NCI-H2081 (cell line): ENCODE measurements around the gene ERBIN.
"Not testable (repeated sequence)": the region's sequence is repeated elsewhere in the genome, so short reads cannot be mapped to it uniquely, and the experiment has no call there.

ENCODE experiments used
- DNase-seq, 2 experiments: peaks; one replicate each; lab custom pipeline; 2025; lab: John Stamatoyannopoulos, UW

ERBIN gene

DNA sequence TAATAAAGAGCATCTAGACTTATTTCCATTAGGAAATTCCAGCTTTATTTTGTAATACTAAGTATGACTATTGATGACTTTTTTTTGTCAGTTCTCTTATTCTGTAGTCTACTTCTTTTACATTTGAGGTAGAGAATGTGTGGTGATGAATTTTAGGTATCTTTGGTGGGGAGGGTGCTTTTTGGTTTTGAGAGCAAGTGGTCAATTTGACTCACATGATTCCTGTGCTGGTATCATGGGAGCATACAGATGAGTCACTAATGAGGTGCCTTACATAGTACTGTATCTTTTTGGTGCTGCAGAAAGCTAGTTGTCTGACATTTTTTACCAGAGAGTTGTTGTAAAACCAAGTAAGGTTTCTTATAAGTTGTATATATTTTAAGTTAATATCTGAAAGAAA is 35.3 kb downstream of the ERBIN start:
- no peak for DNase-seq

DNA sequence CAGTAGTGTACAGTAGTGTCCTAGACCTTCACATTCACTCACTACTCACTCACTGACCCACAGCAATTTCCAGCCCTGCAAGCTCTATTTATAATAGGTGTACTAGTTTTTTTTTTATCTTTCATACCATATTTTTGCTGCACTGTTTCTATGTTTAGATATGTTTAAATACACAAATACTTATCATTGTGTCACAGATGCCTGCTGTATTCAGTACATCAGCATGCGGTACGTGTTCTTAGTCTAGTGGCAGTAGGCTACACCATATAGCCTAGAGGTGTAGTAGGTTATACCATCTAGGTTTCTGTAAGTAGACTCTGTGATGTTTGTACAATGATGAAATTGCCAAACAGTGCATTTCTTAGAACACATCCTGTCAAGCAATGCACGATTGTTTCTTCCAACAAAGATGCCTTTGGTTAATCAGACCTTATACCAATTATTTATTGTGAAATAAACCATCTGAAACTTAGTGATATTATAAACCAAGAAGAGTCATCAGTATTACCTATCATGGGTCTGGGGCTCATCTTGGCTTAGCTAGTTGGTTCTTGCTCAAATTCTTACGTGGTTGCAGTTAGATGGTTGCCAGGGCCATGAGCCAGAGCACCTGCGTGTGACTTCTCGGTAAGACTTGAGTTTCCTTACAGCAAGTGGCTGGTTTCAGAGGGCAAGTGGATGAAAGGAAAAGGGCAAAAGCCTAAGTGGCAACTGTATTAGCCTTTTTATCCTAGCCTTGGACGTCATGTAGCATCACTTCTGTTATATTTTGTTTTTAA is 41.1 kb downstream of the ERBIN start:
- no peak for DNase-seq

DNA sequence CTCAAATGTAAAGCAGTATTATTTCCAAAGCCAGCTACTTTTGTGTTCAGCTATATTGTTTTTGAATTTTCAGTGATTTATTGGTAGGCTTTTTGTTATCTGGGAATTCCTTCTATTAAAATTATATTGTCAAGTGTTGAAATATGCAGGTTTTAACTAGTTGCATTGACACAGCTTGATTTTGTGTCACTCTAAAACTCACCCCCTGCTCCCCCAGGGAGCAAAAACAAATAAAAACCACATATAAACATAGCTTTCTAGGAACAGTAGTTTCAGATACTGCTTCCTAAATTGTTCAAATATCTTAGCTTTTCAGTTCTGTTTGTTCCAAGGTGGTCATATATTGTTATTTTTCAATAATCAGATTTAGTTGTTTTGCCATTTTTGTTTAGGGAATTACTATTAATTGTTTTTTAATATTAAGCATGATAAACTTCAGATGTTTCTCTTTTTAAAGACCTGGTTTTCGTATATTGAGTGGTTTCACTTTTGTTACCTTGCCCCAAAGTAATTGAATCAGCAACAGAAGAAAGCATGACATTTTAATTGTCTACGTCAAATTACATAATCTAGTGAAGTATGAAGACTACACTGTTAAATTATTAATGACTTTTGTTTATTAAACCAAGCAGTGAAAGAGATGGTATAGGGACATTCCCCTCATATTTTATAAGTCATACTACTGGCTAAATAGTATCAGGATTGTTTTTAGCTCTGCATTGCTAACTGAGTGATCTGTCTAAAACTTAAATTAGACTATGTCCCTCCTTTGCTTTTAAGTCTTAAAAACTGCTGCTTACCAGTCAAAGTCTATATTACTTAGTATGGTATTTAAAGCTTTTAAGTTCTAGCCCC is 43.4 kb downstream of the ERBIN start:
- no peak for DNase-seq

DNA sequence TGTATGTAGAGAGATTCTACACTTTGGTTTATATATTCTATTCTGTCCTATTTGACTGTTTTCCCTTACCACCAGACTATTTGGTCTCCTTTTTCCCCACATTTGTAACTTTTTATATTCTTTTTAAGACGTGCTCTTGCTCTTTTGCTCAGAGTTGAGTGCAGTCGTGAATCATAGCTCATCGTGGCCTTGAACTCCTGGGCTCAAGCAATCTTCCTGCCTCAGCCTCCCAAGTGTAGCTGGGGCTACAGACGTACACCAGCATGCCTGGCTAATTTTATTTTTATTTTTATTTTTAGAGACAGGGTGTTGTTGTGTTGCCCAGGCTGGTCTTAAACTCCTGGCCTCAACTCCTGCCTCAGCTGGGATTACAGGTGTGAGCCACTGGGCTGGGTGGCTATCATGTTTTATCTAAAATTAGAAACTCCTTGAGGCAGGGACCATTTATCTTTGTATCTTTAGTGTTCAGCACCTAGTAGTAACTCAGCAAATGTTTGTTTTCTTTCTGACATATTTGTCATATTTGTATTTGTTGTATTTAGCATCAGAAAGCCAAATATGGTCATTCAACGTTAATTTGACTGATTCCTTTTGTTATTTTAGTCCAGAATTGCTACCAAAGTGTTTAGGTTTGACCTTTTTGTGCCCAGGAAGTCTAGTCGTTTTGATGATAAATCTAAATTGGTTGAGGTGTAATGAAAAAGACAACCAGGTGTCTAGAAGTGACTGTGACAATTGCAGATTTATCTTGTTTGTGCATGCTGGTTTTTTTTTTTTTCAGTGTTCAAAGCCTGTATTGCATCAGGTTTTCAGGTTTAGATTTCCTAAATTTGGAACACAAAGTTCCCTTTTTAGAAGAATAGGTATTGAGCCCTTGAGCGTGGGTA is 44.3 kb downstream of the ERBIN start:
- DNase-seq, result no peak

DNA sequence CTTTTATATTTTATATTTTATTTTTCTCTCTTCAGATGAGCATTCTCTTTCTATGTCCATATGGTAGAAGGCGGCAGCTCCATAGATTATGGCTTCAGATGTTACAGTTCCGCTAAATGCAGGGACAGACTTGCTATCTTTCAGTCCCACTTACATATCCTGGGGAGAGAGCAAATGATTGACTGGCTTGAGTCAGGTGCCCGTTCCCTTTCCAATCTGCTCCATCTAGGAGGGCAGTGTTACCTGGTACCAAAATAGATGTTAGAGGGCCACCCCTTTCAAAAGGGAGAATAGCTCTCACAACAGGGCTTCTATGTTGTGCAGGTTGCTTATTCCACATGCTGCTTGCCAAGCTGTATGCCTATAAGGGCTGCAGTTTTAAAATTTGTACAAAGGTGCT is 45.3 kb downstream of the ERBIN start:
- no peak for DNase-seq

DNA sequence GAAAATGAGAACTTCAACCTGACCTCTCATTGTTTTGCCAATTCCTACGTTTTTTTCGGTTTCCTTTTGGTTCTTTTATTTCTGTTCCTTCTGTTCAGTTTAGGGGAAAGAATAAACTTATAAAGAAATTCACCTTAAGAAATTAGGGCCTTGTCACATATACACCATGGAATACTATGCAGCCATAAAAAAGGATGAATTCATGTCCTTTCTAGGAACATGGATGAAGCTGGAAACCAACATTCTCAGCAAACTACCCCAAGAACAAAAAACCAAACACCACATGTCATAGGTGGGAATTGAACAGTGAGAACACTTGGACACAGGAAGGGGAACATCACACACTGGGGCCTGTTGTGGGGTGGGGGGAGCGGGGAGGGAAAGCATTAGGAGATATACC is 46.5 kb downstream of the ERBIN start:
- not testable (repeated sequence) for DNase-seq

DNA sequence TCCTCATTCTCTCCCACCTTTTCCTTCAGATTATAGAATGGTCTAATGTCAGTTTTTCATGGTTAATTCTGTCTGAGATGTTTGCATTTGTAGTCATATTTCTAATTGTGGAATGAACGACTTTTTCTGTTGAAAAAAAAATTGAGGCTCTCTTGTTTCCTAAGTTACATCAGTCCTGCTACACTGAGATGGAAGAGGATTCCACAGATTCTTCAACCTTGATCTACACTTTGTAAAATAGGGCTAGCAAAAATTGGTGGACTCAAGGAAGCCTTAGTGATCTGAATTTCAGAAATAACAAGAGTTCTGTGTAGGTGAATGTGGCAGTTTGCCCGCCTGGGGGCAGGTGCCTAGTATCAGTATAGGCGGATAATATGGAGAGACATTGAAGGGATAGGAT is 51.9 kb downstream of the ERBIN start:
- DNase-seq, result no peak

DNA sequence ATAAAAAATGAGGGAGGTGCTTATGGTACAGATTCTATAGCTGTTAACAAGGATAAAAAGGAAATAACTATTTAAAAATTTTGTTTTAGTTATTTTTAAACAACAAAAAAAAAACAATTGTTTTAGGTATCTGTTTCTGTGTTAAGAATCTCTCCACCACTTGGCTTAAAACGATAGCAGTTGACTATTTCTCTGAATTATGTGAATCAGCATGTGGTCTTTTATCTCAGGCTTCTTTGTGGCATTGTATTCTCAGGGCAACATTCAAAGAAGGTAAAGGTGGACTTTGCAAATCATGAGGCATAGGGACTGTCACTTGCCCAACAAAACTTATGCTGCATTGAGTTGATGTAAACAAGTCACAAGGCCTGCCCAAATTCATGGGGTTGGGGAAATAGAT is 55.2 kb downstream of the ERBIN start:
- DNase-seq, result no peak

DNA sequence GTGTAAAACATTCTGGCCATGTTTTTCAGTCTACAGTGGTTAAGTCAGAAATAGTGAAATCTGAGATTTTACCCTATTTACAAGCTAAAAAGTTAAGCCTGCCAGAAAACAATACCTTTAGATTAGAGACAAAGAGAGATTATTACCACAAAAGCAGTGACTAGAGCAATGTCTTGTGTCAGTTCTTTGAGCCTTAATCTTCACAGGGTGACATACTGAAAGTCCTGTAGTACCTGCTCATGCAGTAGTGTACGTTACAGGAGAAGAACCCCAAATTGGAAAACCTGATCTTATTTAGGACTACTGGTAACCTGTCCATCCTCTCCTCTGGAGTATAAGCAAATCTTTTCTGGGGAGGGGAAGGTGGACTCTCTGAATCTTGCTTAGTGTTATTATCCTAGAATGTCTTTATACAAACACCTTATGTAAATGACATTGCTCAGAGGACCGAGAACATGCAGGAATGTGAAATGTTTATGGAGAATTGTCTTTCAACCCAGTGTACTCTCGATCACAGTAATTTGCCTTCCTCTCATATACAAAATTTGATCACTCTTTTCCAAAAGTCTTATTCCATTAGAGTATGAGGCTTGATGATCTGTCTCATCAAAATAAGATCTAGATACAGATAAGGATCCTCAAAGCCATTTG is 55.7 kb downstream of the ERBIN start:
- DNase-seq, result no peak

DNA sequence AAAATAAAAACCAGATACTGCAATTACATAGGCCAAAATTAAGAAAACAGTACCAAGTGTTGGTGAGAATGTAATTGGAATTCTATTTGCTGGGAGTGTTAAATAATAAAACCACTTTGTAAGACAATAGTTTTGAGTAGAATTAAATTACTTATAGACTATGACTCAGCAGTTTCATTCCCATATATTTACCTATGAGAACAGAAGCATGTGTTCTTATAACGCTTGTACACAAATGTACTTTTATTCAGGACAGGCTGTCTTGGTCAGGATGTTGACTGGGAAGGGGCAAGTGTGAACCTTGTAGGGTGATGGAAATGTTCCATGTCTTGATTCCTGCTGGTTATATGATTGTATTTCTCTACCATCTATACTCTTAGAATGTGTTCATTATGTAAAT is 56.3 kb downstream of the ERBIN start:
- DNase-seq, result no peak

DNA sequence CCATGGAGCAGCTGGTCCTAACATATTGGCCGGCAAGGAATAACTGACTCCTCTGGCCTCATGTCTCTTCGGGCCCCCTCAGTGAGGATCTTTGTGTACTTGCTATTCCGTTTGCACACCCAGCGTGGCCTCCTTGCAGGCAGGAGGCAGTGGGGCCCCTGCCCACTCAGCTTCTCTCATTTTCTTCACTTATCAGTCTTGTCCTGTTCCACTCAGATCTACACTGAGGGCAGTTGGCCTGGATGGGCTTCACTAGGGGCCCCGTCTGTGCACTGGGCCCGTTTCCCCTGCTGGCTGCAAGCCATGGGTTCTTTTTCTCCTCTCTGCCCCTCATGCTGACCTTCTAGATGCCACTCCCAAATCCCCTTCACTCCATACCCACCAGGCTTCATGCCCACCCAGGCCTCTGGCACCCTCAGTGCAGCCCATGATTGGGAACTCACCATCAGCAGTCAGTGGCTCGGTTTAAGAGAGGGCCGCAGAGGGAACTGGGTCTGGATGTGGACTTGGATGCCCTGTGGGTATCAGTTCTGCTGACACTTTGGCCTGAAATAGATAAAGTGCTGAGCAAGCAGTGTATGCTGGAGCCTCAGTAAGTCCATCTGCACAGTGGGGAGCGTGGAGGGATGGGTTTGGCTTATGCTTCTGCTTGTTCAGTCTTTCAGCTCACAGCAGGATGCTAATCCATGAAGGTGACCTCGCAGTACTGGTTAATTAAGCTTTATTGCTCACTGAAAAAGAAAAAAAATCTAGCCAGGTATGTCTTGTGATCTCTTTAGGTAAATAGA is 57.9 kb downstream of the ERBIN start:
- no peak for DNase-seq

DNA sequence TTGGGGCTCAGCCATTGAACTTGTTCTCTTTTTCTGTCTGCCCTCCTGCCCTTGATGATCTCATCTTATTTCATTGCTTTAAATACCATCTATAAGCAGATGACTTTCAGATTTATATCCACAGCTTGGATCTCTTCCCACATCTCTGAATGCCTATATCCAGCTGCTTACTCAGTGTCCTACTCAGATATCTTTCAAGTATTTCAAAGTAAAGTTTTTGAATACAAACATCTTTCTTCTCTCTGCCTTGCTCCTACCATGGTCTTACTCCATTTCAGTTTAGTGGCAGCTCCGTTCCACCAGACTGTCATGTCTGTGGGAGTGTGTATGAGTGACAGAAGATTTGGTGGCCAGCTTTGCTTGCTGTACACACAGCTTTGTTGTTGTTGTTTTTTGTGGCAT is 59.7 kb downstream of the ERBIN start:
- DNase-seq, result no peak

DNA sequence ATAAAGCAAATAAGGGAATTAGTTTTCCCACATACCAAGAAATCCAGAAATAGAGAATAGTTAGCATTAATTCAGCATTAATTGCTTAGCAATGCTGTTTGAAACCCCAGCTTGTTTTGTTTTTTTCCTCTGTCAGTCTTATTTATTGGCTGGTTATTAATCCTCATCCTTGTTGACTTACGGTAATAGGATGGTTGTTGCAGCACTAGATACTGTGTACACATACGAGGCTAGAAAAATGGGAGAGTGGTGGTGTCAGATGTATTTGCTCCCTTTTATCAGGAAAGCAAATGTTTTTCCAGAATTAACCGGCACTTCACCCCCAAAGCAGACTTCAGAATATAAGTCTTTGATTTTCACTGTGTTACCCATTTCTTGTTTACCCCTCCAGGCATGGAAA is 60.4 kb downstream of the ERBIN start:
- DNase-seq, result no peak

DNA sequence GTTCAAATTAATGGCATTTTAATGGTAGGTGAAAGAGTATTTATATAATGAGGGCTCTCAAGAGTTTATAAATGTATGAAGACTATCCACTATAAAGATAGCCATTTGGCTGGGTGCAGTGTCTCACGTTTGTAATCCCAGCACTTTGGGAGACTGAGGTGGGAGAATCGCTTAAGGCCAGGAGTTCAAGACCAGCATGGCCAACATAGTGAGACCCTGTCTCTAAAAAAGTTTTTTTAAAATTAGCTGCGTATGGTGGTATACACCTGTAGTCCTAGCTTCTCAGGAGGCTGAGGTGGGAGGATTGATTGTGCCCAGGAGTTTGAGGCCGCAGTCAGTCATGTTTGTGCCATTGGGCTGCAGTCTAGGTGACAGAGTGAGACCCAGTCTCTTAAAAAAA is 61.6 kb downstream of the ERBIN start:
- DNase-seq, result no peak

DNA sequence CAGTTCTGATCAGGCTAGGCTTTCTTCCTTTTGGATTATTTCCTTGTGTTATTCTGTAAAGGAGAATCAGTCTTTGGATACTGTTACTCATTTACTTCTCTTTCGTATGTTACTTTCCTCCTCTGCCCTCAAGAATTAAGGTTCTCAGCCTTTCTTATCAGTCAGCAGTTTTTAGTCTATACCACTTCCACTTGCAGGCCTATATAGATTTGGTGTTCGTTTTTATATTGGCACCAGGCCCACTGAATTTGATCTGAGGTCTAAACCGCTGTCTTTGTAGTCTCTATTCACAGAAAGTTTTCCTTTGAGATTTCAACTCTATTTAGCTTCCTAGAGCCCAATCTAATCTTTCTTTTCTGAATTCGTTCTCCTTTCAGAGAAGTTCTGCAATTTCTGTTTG is 62.8 kb downstream of the ERBIN start:
- no peak for DNase-seq

DNA sequence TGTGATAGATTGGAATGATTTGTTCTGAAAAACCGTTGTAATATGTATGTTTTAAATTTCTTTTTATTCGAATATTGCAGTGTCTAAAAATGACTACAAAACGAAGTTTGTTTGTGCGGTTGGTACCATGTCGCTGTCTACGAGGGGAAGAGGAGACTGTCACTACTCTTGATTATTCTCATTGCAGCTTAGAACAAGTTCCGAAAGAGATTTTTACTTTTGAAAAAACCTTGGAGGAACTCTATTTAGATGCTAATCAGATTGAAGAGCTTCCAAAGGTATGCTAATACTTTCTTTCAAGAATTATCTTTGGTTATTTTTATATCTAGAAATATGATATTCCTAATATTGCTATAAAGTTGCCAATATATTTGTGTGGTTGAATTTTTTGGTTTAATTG is 66.3 kb downstream of the ERBIN start:
- DNase-seq, result no peak

DNA sequence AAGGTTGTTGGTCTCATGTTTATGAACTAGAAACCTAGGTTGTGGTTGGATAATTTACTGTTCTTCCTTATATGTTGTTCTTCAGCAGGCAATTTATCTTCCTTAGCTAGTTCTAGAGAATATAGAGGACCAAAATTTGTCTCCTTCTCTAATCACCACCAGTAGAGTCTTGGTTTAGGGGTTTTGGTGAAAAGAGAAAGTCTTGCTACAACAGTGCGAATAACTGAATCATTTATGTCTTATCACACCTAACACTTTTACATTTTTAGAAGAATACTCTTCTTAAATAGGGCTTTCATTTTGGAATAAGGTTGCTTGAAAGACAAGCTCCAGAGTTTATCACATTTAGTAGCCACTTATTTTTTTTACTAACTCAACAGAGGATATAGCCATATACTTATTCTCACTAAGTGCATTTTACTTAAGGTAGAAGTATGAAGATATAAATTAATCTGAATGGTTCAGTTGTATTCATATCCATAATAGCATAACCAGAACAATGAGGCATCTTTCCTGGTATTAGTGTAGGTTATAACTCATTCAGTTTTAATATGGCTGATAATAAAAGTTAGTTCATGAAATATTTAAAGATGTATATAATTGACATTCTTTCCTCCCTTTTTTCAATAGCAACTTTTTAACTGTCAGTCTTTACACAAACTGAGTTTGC is 67.9 kb downstream of the ERBIN start:
- no peak for DNase-seq

DNA sequence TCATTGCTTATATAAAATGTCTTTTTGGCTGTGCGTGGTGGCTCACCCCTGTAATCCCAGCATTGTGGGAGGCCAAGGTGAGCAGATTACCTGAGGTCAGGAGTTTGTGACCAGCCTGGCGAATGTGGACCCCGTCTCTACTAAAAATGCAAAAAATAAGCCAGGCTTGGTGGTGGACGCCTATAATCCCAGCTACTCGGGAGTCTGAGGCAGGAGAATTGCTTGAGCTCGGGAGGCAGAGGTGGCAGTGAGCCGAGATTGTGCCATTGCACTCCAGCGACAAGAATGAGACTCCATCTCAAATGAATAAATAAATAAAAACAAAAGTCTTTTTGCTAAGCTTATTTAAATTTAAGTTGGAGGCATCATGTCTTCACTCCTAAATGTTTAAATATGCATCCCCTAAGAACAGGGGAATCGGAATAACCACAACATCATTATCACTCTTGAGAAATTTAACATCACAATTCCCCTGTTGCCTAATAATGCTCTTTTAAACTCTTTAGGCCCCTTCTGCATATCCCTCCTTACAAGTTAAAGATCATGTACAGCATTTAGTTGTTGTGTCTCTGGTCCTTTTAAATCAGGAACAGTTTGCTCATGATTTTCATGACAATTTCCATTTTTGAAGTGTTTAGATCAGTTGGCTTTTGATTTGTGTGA is 72.8 kb downstream of the ERBIN start:
- DNase-seq, result no peak

DNA sequence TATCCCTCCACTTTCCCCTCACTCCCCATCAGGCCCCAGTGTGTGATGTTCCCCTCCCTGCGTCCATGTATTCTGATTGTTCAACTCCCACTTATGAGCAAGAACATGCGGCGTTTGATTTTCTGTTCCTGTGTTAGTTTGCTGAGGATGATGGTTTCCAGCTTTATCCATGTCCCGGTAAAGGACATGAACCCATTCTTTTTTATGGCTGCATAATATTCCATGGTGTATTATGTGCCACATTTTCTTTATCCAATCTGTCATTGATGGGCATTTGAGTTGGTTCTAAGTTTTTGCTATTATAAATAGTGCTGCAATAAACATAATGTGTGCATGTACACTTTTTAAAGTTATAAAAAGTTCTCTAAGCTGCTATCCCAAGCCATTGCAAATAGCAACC is 75.6 kb downstream of the ERBIN start:
- DNase-seq, result no peak

DNA sequence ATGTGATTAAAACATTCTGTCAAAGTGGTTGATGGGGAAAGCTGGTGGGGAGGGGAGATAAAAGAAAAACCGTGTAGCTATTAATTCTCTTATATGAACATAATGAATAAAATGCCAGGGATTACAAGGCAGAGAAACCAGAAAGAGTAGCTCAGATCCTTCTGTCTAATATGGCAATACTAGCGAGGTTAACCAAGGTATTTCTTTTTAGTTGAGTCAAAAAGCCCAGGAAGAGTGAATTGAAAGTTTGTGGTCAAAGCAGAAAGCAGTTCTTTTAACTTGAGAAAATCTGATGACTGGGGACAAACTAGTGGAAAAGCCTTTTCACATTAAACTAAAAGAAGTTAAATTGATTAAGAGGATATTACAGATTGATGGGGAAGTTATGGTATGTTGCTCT is 76.0 kb downstream of the ERBIN start:
- no peak for DNase-seq
